ENCODE results near the gene CSNK1G1. TPM values are rescaled to one million over a fixed set of nuclear protein-coding genes. Genes with fewer than 3 reads are reported as not detected.

The CSNK1G1 gene
- total RNA-seq, 4 donors from 2014 or later: 19.1 to 50.0 (median 21.3) TPM

DNA sequence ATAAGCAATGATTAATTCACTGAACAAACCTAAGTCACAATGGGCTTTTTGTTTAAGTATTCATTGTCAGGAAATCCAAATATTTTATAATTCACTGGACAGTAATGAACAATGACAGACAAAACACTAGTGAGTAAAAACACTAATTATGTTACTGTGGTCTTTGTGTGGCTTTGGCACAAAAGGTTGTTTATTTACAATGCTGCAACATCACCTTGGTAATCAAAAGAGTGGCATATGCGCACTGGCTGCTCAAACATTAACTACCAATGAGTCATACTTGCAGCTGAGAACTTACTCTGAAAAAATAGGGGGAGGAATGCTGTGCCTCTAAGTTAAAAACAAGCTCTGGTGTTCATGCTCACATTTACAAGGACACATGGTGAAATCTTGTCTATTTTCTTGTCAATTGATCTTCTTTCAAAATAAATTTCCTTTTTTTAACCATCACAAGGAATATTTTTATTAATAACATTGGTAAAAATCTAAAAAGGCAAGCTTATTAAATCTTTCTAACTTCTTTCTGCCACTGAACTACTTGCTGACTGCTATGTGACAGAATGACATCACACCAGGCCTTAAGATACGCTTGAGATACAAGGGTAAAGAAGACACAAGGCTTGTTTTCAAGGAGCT lies 107.9 kb downstream of the CSNK1G1 start:
- no peaks in the 10 kb centered on the region for H3K27me3 ChIP-seq
- no peak overlapping the region for H3K27ac ChIP-seq
- no peaks in the 10 kb centered on the region for H3K9me3 ChIP-seq
- WGBS, 2 donors: 69 to 85% methylated on average over 2 of the region's 2 CpGs
- H3K4me1 ChIP-seq: peaks cover 0 to 21% of the 10 kb centered on the region in 2 donors
- DNase-seq: peak in 1 of 2 donors; percentile 2
- H3K4me3 ChIP-seq (replicated peaks in 1 of 3): no peak overlapping the region
- intact Hi-C loops (cut with DNase I): no loop called here
- no peak for TF ChIP-seq POLR2A (IDR thresholded peaks at IDR 0.05)
- TF ChIP-seq, protein P1, sequence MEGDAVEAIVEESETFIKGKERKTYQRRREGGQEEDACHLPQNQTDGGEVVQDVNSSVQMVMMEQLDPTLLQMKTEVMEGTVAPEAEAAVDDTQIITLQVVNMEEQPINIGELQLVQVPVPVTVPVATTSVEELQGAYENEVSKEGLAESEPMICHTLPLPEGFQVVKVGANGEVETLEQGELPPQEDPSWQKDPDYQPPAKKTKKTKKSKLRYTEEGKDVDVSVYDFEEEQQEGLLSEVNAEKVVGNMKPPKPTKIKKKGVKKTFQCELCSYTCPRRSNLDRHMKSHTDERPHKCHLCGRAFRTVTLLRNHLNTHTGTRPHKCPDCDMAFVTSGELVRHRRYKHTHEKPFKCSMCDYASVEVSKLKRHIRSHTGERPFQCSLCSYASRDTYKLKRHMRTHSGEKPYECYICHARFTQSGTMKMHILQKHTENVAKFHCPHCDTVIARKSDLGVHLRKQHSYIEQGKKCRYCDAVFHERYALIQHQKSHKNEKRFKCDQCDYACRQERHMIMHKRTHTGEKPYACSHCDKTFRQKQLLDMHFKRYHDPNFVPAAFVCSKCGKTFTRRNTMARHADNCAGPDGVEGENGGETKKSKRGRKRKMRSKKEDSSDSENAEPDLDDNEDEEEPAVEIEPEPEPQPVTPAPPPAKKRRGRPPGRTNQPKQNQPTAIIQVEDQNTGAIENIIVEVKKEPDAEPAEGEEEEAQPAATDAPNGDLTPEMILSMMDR (IDR thresholded peaks at IDR 0.05): no peak
- H3K36me3 ChIP-seq: no peaks in the 10 kb centered on the region

DNA sequence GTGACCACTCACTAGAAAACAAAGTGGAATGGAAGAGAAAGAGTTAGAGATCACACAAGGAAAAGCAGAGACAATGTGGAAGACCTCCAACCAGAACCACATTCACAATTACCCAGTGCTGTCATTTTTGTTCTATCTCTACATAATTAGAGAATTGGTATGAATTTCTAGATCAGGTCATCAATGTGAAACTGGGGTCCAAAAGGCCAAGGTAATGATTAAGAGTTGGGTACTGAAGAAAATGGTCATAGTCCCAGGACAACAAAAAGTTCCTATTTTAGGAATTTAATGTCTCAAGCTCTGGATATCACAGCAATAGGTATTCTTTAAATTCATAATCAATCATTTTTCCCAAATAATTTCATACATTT lies 108.5 kb downstream of the CSNK1G1 start:
- no peak for DNase-seq
- Histone ChIP-seq H3K4me1 (peaks cover 0 to 21% of the 10 kb centered on the region in 2 donors), H3K27ac (no peak overlapping the region), H3K9me3 (no peaks in the 10 kb centered on the region), H3K36me3 (no peaks in the 10 kb centered on the region), H3K27me3 (no peaks in the 10 kb centered on the region), H3K4me3 (replicated peaks in 1 of 3) (no peak overlapping the region)
- TF ChIP-seq, protein P1 (IDR thresholded peaks at IDR 0.05): no peak
- no peak for TF ChIP-seq POLR2A (IDR thresholded peaks at IDR 0.05)
- intact Hi-C loops (cut with DNase I): no loop called here

DNA sequence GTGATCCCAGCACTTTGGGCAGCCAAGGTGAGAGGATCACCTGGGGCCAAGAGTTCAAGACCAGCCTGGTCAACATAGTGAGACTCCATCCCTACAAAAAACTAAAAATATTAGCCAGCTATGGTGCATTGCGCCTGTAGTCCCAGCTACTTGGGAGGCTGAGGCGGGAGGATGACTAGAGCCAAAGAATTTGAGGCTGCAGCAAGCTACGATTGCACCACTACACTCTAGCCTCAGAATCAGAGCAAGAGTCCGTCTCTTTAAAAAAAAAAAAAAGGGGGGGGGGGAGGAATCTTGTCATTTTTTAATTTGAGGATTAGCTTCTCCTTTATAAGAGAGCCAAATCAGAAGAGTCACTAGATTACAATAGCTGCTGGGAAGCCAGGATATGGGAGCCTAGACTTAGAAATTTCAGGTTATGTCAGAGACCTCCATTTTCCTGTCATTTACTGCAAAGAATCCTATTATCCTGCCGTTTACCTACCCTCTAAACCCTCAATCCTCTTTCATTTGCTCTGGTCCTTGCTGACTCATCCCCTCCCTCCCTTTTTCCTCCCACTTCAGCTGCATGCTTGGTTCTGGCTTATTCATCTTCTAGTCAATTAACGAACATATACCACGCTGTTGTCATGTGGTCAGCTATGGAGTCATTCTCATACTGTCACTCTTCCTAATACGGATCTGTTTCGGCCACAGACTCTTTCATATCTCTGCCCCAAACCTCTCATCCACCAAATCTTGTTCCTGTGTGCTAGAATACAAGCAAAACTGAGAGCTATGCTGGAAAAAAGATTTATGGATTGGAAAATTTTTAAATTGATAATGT lies 109.4 kb downstream of the CSNK1G1 start:
- DNase-seq: no peak
- intact Hi-C loops (cut with DNase I): no loop called here
- Histone ChIP-seq H3K4me1 (peaks cover 0 to 21% of the 10 kb centered on the region in 2 donors), H3K9me3 (no peaks in the 10 kb centered on the region), H3K36me3 (no peaks in the 10 kb centered on the region), H3K27ac (no peak overlapping the region), H3K27me3 (no peaks in the 10 kb centered on the region), H3K4me3 (replicated peaks in 1 of 3) (no peak overlapping the region)
- TF ChIP-seq, protein P1 (IDR thresholded peaks at IDR 0.05): no peak
- TF ChIP-seq POLR2A (IDR thresholded peaks at IDR 0.05): no peak
- WGBS, 2 donors: 79 to 82% methylated on average over 9 of the region's 9 CpGs

DNA sequence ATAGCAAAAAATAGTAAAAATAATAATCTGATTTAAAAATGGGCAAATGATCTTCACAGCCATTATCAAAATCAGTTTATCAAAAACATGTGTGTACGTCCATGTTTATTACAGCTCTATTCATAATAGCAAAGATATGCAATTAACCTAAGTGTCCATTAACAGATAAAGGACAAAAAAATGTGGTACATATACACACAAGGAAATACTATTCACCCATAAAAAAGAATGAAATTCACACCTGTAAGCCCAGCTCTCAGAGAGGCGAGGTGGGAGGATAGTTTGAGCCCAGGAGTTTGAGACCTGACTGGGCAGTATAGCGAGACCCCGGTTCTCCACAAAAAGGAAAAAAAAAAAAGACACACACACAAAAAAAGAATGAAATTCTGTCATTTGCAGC lies 110.6 kb downstream of the CSNK1G1 start:
- H3K36me3 ChIP-seq: no peaks in the 10 kb centered on the region
- no peak overlapping the region for H3K4me3 ChIP-seq (replicated peaks in 1 of 3)
- no peaks in the 10 kb centered on the region for H3K9me3 ChIP-seq
- 96 to 98% methylated on average over 4 of the region's 4 CpGs for WGBS, 2 donors
- peaks cover 0 to 21% of the 10 kb centered on the region in 2 donors for H3K4me1 ChIP-seq
- no peak for TF ChIP-seq POLR2A (IDR thresholded peaks at IDR 0.05)
- TF ChIP-seq, protein P1 (IDR thresholded peaks at IDR 0.05): no peak
- DNase-seq: no peak
- intact Hi-C loops (cut with DNase I): no loop called here
- H3K27ac ChIP-seq: no peak overlapping the region
- no peaks in the 10 kb centered on the region for H3K27me3 ChIP-seq

DNA sequence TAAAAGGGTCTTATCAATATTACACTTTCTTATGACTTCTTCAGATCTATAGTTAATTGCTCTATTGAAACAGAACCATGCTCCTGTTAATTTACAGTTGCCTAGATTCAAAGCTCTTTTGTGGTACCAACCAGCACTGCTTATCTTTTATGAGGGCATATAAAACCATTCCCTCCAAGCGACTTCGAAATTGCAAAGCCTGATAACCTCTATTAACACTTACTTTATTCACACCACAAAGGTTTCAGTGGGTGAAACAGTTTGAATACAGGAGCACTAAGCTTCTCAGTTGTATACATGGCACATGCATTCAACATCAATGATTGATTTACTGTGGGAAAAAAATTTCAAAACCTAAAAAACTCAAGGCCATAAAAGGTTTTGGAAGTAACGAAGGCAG lies 118.3 kb downstream of the CSNK1G1 start:
- Histone ChIP-seq H3K36me3 (no peaks in the 10 kb centered on the region), H3K27ac (no peak overlapping the region), H3K4me3 (replicated peaks in 1 of 3) (no peak overlapping the region), H3K9me3 (no peaks in the 10 kb centered on the region), H3K4me1 (no peaks in the 10 kb centered on the region), H3K27me3 (no peaks in the 10 kb centered on the region)
- DNase-seq: no peak
- 85 to 91% methylated on average over 3 of the region's 3 CpGs for WGBS, 2 donors
- TF ChIP-seq, protein P1 (IDR thresholded peaks at IDR 0.05): no peak
- TF ChIP-seq POLR2A (IDR thresholded peaks at IDR 0.05): no peak
- intact Hi-C loops (cut with DNase I): no loop called here
